Ishikawa (cell line): ENCODE data around the gene MTSS2.

Source experiments
- CEBPB ChIP-seq: IDR thresholded peaks from 2 replicates; pipeline ENCODE4 v1.6.1; 2012
- CREB1 ChIP-seq: IDR thresholded peaks from 2 replicates; pipeline ENCODE4 v1.6.1; 2012; ENCODE audit warnings: low read depth
- EP300 ChIP-seq: IDR thresholded peaks from 2 replicates; pipeline ENCODE4 v1.6.1; 2012; ENCODE audit warnings: borderline replicate concordance
- FOXM1 ChIP-seq: IDR thresholded peaks from 2 replicates; pipeline ENCODE4 v1.6.1; 2012; ENCODE audit warnings: low read depth, borderline replicate concordance
- NFIC ChIP-seq: IDR thresholded peaks from 2 replicates; pipeline ENCODE4 v1.6.1; 2012
- RAD21 ChIP-seq: IDR thresholded peaks from 2 replicates; pipeline ENCODE4 v1.6.1; 2012; ENCODE audit warnings: low read depth
- TAF1 ChIP-seq: IDR thresholded peaks from 2 replicates; pipeline ENCODE4 v1.6.1; 2012; ENCODE audit warnings: low read depth, mild to moderate bottlenecking
- TEAD4 ChIP-seq: IDR thresholded peaks from 2 replicates; pipeline ENCODE4 v1.6.1; 2012
- YY1 ChIP-seq: IDR thresholded peaks from 2 replicates; pipeline ENCODE4 v1.6.1; 2012; ENCODE audit warnings: low read depth
- ZBTB7A ChIP-seq: IDR thresholded peaks from 2 replicates; pipeline ENCODE4 v1.6.1; 2012; ENCODE audit warnings: low read depth
- TF ChIP-seq, protein P1 (sequence below): IDR thresholded peaks from 2 replicates; pipeline ENCODE4 v1.6.1; 2012; ENCODE audit warnings: low read depth, mild to moderate bottlenecking
- TF ChIP-seq, protein P2 (sequence below): IDR thresholded peaks from 2 replicates; pipeline ENCODE4 v1.6.1; 2012

DNA sequence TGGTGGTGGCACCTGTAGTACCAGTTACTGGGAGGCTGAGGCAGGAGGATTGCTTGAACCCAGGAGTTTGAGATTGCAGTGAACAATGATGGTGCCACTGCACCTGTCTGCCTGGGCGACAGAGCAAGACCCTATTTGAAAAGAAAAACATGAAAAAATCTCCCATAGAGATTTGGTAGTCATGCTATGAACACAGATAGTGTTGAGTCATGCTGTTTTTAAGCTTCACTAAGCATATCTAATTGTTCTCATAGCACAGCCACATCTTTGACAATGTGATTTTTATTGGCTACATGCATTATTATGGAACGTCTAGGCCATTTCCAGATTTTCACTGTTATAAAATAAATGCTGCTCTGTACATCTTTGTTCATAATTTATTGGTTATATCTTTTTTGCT, 33.5 kb downstream of the MTSS2 start:
- no peak for TF ChIP-seq CEBPB
- TF ChIP-seq NFIC = no peak
- TF ChIP-seq CREB1 = no peak
- no peak for TF ChIP-seq ZBTB7A
- no peak for TF ChIP-seq RAD21
- TF ChIP-seq TAF1 = no peak
- no peak for TF ChIP-seq YY1
- no peak for TF ChIP-seq TEAD4
- TF ChIP-seq EP300 = no peak
- TF ChIP-seq, protein P1, sequence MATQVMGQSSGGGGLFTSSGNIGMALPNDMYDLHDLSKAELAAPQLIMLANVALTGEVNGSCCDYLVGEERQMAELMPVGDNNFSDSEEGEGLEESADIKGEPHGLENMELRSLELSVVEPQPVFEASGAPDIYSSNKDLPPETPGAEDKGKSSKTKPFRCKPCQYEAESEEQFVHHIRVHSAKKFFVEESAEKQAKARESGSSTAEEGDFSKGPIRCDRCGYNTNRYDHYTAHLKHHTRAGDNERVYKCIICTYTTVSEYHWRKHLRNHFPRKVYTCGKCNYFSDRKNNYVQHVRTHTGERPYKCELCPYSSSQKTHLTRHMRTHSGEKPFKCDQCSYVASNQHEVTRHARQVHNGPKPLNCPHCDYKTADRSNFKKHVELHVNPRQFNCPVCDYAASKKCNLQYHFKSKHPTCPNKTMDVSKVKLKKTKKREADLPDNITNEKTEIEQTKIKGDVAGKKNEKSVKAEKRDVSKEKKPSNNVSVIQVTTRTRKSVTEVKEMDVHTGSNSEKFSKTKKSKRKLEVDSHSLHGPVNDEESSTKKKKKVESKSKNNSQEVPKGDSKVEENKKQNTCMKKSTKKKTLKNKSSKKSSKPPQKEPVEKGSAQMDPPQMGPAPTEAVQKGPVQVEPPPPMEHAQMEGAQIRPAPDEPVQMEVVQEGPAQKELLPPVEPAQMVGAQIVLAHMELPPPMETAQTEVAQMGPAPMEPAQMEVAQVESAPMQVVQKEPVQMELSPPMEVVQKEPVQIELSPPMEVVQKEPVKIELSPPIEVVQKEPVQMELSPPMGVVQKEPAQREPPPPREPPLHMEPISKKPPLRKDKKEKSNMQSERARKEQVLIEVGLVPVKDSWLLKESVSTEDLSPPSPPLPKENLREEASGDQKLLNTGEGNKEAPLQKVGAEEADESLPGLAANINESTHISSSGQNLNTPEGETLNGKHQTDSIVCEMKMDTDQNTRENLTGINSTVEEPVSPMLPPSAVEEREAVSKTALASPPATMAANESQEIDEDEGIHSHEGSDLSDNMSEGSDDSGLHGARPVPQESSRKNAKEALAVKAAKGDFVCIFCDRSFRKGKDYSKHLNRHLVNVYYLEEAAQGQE = no peak
- no peak for TF ChIP-seq FOXM1
- TF ChIP-seq, protein P2, sequence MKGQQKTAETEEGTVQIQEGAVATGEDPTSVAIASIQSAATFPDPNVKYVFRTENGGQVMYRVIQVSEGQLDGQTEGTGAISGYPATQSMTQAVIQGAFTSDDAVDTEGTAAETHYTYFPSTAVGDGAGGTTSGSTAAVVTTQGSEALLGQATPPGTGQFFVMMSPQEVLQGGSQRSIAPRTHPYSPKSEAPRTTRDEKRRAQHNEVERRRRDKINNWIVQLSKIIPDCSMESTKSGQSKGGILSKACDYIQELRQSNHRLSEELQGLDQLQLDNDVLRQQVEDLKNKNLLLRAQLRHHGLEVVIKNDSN = no peak
